GM10266 (cell line): Measurements from ENCODE around the gene SSX2IP.

ENCODE experiments used
- DNase-seq: peaks from one replicate; pipeline ENCODE4 v3.0.0; 2012; ENCODE audit errors: extremely low spot score
- CTCF ChIP-seq: IDR thresholded peaks from 2 replicates; pipeline ENCODE4 v1.5.1; 2012; ENCODE audit warnings: mild to moderate bottlenecking, low read depth; ENCODE audit not compliant: control insufficient read depth, insufficient read depth; ENCODE audit errors: missing control alignments

SSX2IP gene

GRCh38 chr1:84687714-84688462 is 2.4 kb downstream of the SSX2IP start:
- TF ChIP-seq CTCF, result no peak
- no peak for DNase-seq

GRCh38 chr1:84686223-84686622 is 4.0 kb downstream of the SSX2IP start:
- TF ChIP-seq CTCF, result no peak
- no peak for DNase-seq

GRCh38 chr1:84683508-84683907 is 6.8 kb downstream of the SSX2IP start:
- TF ChIP-seq CTCF, result no peak
- no peak for DNase-seq

GRCh38 chr1:84682047-84682446 is 8.2 kb downstream of the SSX2IP start:
- no peak for TF ChIP-seq CTCF
- DNase-seq, result no peak

GRCh38 chr1:84677415-84678099 is 12.7 kb downstream of the SSX2IP start:
- no peak for TF ChIP-seq CTCF

GRCh38 chr1:84675631-84676030 is 14.6 kb downstream of the SSX2IP start:
- DNase-seq, result no peak
- TF ChIP-seq CTCF, result no peak

More at GRCh38 chr1:84677415-84678099, 12.7 kb downstream of the SSX2IP start:
- DNase-seq, result no peak

GRCh38 chr1:84675106-84675505 is 15.2 kb downstream of the SSX2IP start:
- DNase-seq, result no peak

More at GRCh38 chr1:84675106-84675505, 15.2 kb downstream of the SSX2IP start:
- no peak for TF ChIP-seq CTCF
